MM.1S (cell line): ENCODE results near the gene CITED4.

ENCODE experiments used
- DNase-seq: peaks from one replicate; pipeline ENCODE4 v3.0.0-alpha.2; 2015
- H2AFZ ChIP-seq: fragments of 300-600 bp; sonication (generic); 2 replicates; pipeline ENCODE4 v1.6.0; 2016; ENCODE audit warnings: antibody characterized with exemption, low read length
- H3F3A ChIP-seq: fragments of 300-600 bp; sonication (generic); 2 replicates; pipeline ENCODE4 v1.6.1; 2016; ENCODE audit warnings: mild to moderate bottlenecking, antibody characterized with exemption, low read length, moderate library complexity, mixed read lengths; ENCODE audit not compliant: insufficient read depth
- H3K27ac ChIP-seq: fragments of 300-600 bp; sonication (generic); 2 replicates; pipeline ENCODE4 v1.5.1; 2016; ENCODE audit warnings: mild to moderate bottlenecking, low read length
- H3K27me3 ChIP-seq: fragments of 300-600 bp; sonication (generic); replicated peaks from 2 replicates; pipeline ENCODE4 v1.6.0; 2016; ENCODE audit warnings: low read length; ENCODE audit not compliant: insufficient read depth
- H3K36me3 ChIP-seq: fragments of 300-600 bp; sonication (generic); replicated peaks from 2 replicates; pipeline ENCODE4 v1.6.1; 2016; ENCODE audit warnings: mild to moderate bottlenecking, low read length, mixed read lengths; ENCODE audit not compliant: insufficient read depth
- H3K4me1 ChIP-seq: fragments of 300-600 bp; sonication (generic); 2 replicates; pipeline ENCODE4 v1.6.1; 2016; ENCODE audit warnings: low read length, mixed read lengths
- H3K4me2 ChIP-seq: fragments of 300-600 bp; sonication (generic); 2 replicates; pipeline ENCODE4 v1.6.0; 2016; ENCODE audit warnings: low read depth, low read length
- H3K4me3 ChIP-seq: fragments of 300-600 bp; sonication (generic); 2 replicates; pipeline ENCODE4 v1.5.1; 2016; ENCODE audit warnings: low read length, mixed read lengths
- H3K79me2 ChIP-seq: fragments of 300-600 bp; sonication (generic); 2 replicates; pipeline ENCODE4 v1.6.1; 2016; ENCODE audit warnings: mixed run types, low read length, mixed read lengths
- H3K9ac ChIP-seq: fragments of 300-600 bp; sonication (generic); 2 replicates; pipeline ENCODE4 v1.6.1; 2016; ENCODE audit warnings: low read length, mixed read lengths
- H3K9me2 ChIP-seq: fragments of 300-600 bp; sonication (generic); replicated peaks from 2 replicates; pipeline ENCODE4 v1.6.1; 2016; ENCODE audit warnings: mild to moderate bottlenecking, low read length, mixed read lengths; ENCODE audit not compliant: insufficient read depth
- H3K9me3 ChIP-seq: fragments of 300-600 bp; sonication (generic); replicated peaks from 2 replicates; pipeline ENCODE4 v1.6.1; 2016; ENCODE audit warnings: mild to moderate bottlenecking, low read length, mixed read lengths; ENCODE audit not compliant: insufficient read depth
- H4K20me1 ChIP-seq: fragments of 300-600 bp; sonication (generic); 2 replicates; pipeline ENCODE4 v1.6.1; 2016; ENCODE audit warnings: mild to moderate bottlenecking, low read length, moderate library complexity, mixed read lengths; ENCODE audit not compliant: insufficient read depth
- CTCF ChIP-seq: fragments of 300-600 bp; sonication (generic); IDR thresholded peaks from 2 replicates; pipeline ENCODE4 v1.5.1; 2016; ENCODE audit warnings: antibody characterized with exemption, low read length, mixed read lengths
- EZH2 ChIP-seq: fragments of 300-600 bp; sonication (generic); optimal IDR thresholded peaks from 2 replicates; pipeline ENCODE3; 2017; ENCODE audit warnings: low read depth, mild to moderate bottlenecking, antibody characterized with exemption, low read length, mixed read lengths
- EZH2phosphoT487 ChIP-seq: fragments of 300-600 bp; sonication (generic); IDR thresholded peaks from 2 replicates; pipeline ENCODE4 v1.6.1; 2018; ENCODE audit warnings: antibody characterized with exemption, low read length

Gene CITED4

GRCh38 chr1:40856116-40856515 is 6.0 kb downstream of the CITED4 start:
- Histone ChIP-seq H3K9me3 (no peaks in the 10 kb centered on the region), H3F3A (no peaks in the 10 kb centered on the region), H3K4me2 (no peak overlapping the region), H3K79me2 (no peaks in the 10 kb centered on the region), H3K4me1 (no peaks in the 10 kb centered on the region), H3K9ac (no peak overlapping the region), H4K20me1 (no peaks in the 10 kb centered on the region), H3K4me3 (no peak overlapping the region), H3K36me3 (no peaks in the 10 kb centered on the region), H2AFZ (no peak overlapping the region), H3K27ac (no peak overlapping the region), H3K27me3 (peaks cover 12% of the 10 kb centered on the region; the same call in 1 of the 2 replicates), H3K9me2 (no peaks in the 10 kb centered on the region)
- TF ChIP-seq EZH2 (no peak), EZH2phosphoT487 (no peak), CTCF (no peak)
- no peak for DNase-seq

- Histone ChIP-seq H3K4me3 (no peak overlapping the region), H3K9me3 (no peaks in the 10 kb centered on the region), H3K36me3 (no peaks in the 10 kb centered on the region), H3K4me2 (no peak overlapping the region), H2AFZ (no peak overlapping the region), H4K20me1 (no peaks in the 10 kb centered on the region), H3K4me1 (no peaks in the 10 kb centered on the region), H3K27ac (no peak overlapping the region), H3F3A (no peaks in the 10 kb centered on the region), H3K27me3 (0 out of 2 replicates have a peak, but pooled peaks cover 6% of the 10 kb centered on the region), H3K9ac (no peak overlapping the region), H3K79me2 (no peaks in the 10 kb centered on the region), H3K9me2 (no peaks in the 10 kb centered on the region)
- TF ChIP-seq CTCF (peak; percentile 20; the same call in 1 of the 2 replicates), EZH2 (no peak)
- no peak for DNase-seq
These were observed 6.7 kb downstream of the CITED4 start for GRCh38 chr1:40855513-40855912.

GRCh38 chr1:40853885-40854170 is 8.3 kb downstream of the CITED4 start:
- Histone ChIP-seq H3K27ac (no peak overlapping the region), H3K9me2 (no peaks in the 10 kb centered on the region), H3K79me2 (no peaks in the 10 kb centered on the region), H4K20me1 (no peaks in the 10 kb centered on the region), H3K4me1 (no peaks in the 10 kb centered on the region), H3K27me3 (0 out of 2 replicates have a peak, but pooled peaks cover 2% of the 10 kb centered on the region), H3K36me3 (no peaks in the 10 kb centered on the region), H2AFZ (no peak overlapping the region), H3F3A (no peaks in the 10 kb centered on the region), H3K9ac (no peak overlapping the region), H3K4me3 (no peak overlapping the region), H3K4me2 (no peak overlapping the region), H3K9me3 (no peaks in the 10 kb centered on the region)
- no peak for TF ChIP-seq CTCF
- no peak for TF ChIP-seq EZH2
- DNase-seq, result no peak
